Activated naive CD4-positive, alpha-beta T cell treated with anti-CD3 and anti-CD28 coated beads for 36 hours (primary cell): ENCODE results near the gene HK1. TPM values are rescaled to one million over a fixed set of nuclear protein-coding genes. Genes with fewer than 3 reads are reported as not detected.
"Not testable (repeated sequence)": the region's sequence is repeated elsewhere in the genome, so short reads cannot be mapped to it uniquely, and the experiment has no call there.

ENCODE experiments used
- CTCF ChIA-PET: fragments of 350-600 bp; sonication (Branson Sonifier 250); formaldehyde crosslinking; loops from one replicate; lab custom pipeline; 2021; ENCODE audit warnings: antibody characterized with exemption; lab: Charles Lee
- DNase-seq: peaks from one replicate; pipeline ENCODE4 v3.0.0-alpha.2; 2020
- H3K27ac Mint-ChIP-seq: one replicate; pipeline ENCODE4 v1.8.0; 2021; ENCODE audit warnings: mild to moderate bottlenecking, mixed read lengths
- H3K27me3 Mint-ChIP-seq: one replicate; pipeline ENCODE4 v1.8.0; 2021; ENCODE audit warnings: low read depth, mixed read lengths
- H3K36me3 Mint-ChIP-seq: one replicate; pipeline ENCODE4 v1.8.0; 2021; ENCODE audit warnings: low read depth, mixed read lengths
- H3K4me1 Mint-ChIP-seq: one replicate; pipeline ENCODE4 v1.8.0; 2021; ENCODE audit warnings: low read depth, mixed read lengths
- H3K4me3 Mint-ChIP-seq: one replicate; pipeline ENCODE4 v1.8.0; 2021; ENCODE audit warnings: mild to moderate bottlenecking, moderate library complexity, mixed read lengths
- H3K9me3 Mint-ChIP-seq: one replicate; pipeline ENCODE4 v1.8.0; 2021; ENCODE audit warnings: mixed read lengths
- intact Hi-C: fragments of 100-400 bp; cut with micrococcal nuclease; formaldehyde crosslinking; loops from one replicate; pipeline ENCODE4 v1.15.1; 2023
- total RNA-seq, 2 experiments: library from RNA; stranded (reverse); gene quantifications; one replicate each; pipeline ENCODE4 v1.2.3, GENCODE V29; 2021

Gene HK1
- total RNA-seq, 2 experiments from 2014 or later, result 172 to 179 TPM

DNA sequence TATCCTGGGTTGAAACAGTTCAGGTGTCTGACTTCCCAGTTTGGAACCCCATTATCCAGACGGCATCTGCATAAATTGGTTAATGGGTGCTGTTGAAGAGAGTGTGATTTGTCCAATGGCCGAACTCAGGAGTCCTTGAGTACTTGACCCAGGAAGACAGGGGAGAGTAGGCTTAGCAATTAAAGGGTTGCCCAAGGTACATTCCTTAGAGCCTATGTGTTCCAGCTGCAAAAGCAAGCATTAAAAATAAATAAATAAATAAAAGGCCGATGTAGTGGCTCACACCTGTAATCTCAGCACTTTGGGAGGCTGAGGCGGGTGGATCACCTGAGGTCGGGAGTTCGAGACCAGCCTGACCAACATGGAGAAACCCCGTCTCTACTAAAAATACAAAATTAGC lies 44.0 kb downstream of the HK1 start:
- Mint-ChIP-seq H3K4me1 (peaks cover 65% of the 10 kb centered on the region), H3K36me3 (peaks cover 18% of the 10 kb centered on the region)
- CTCF ChIA-PET, intact Hi-C loops, H3K27ac Mint-ChIP-seq, DNase-seq, H3K4me3 Mint-ChIP-seq, H3K9me3 Mint-ChIP-seq, H3K27me3 Mint-ChIP-seq: not testable (repeated sequence)

GRCh38 chr10:69323622-69324021 lies 45.3 kb downstream of the HK1 start:
- Mint-ChIP-seq H3K27me3 (no peaks in the 10 kb centered on the region), H3K27ac (peak overlapping the region; percentile 70), H3K9me3 (no peaks in the 10 kb centered on the region), H3K4me1 (peaks cover 71% of the 10 kb centered on the region), H3K4me3 (no peak overlapping the region), H3K36me3 (peaks cover 19% of the 10 kb centered on the region)
- no peak for DNase-seq
- intact Hi-C loops, result no loop called here
- CTCF ChIA-PET, result interaction anchor here (0.6 to 1.3 kb wide), 5 partner anchors 21 to 382 kb away, joined by 3 to 6 read pairs (median 3); no protein-coding TSS in a partner anchor

- Mint-ChIP-seq H3K4me3 (no peak overlapping the region), H3K9me3 (no peaks in the 10 kb centered on the region), H3K36me3 (peaks cover 20% of the 10 kb centered on the region), H3K4me1 (peaks cover 78% of the 10 kb centered on the region), H3K27me3 (no peaks in the 10 kb centered on the region), H3K27ac (no peak overlapping the region)
- intact Hi-C loops, result no loop called here
- CTCF ChIA-PET, result interaction anchor here (1.3 kb wide), 2 partner anchors 20 to 66 kb away, joined by 3 to 5 read pairs; no protein-coding TSS in a partner anchor
- no peak for DNase-seq
These were observed 46.3 kb downstream of the HK1 start for GRCh38 chr10:69324583-69324982.

GRCh38 chr10:69325637-69326523 lies 47.6 kb downstream of the HK1 start:
- CTCF ChIA-PET, result interaction anchor here (0.6 kb wide), 1 partner anchor 81 kb away, joined by 4 read pairs; no protein-coding TSS in a partner anchor
- Mint-ChIP-seq H3K27ac (peak overlapping the region; percentile 24), H3K4me1 (peaks cover 78% of the 10 kb centered on the region), H3K36me3 (peaks cover 17% of the 10 kb centered on the region)
- H3K4me3 Mint-ChIP-seq, DNase-seq, H3K9me3 Mint-ChIP-seq, intact Hi-C loops, H3K27me3 Mint-ChIP-seq: not testable (repeated sequence)

- H3K4me3 Mint-ChIP-seq, result no peak overlapping the region
These were observed 48.4 kb downstream of the HK1 start for GRCh38 chr10:69326692-69327091.

GRCh38 chr10:69327463-69328379 lies 49.4 kb downstream of the HK1 start:
- peak; percentile 62 for DNase-seq

More at GRCh38 chr10:69326692-69327091, 48.4 kb downstream of the HK1 start:
- CTCF ChIA-PET, result interaction anchor here (1.2 kb wide), 2 partner anchors 82 to 94 kb away, joined by 4 read pairs; no protein-coding TSS in a partner anchor
- no peaks in the 10 kb centered on the region for H3K9me3 Mint-ChIP-seq
- H3K4me1 Mint-ChIP-seq, result peaks cover 70% of the 10 kb centered on the region
- H3K36me3 Mint-ChIP-seq, result peaks cover 17% of the 10 kb centered on the region
- DNase-seq, result no peak
- peak overlapping the region; percentile 80 for H3K27ac Mint-ChIP-seq
- H3K27me3 Mint-ChIP-seq, result no peaks in the 10 kb centered on the region
- intact Hi-C loops, result no loop called here

DNA sequence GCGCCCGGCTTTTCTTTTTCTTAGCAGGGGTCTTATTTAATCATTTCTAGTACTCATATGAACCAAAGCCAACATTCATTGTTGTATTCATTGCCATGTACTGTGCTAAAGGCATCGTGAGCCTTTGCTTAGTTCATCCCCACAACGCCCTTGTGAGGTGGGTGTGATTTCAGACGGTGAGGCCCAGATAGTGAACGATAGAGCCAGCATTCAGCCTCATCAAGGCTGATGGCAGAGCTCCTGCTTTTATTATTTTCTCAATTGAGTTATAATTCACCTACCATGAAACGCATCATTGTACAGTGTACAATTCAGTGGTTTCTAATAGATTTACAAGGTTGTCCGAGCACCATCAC lies 50.1 kb downstream of the HK1 start:
- Mint-ChIP-seq H3K4me1 (peaks cover 62% of the 10 kb centered on the region), H3K27me3 (no peaks in the 10 kb centered on the region), H3K9me3 (no peaks in the 10 kb centered on the region), H3K36me3 (peaks cover 20% of the 10 kb centered on the region), H3K27ac (peak overlapping the region; percentile 80), H3K4me3 (peak overlapping the region; percentile 72)
- intact Hi-C loops, result loop anchor here (1.0 kb wide), 1 partner anchor 9 kb away; no protein-coding TSS in a partner anchor
- CTCF ChIA-PET, result interaction anchor here (0.7 to 0.9 kb wide), 2 partner anchors 9 to 64 kb away, joined by 3 to 5 read pairs; no protein-coding TSS in a partner anchor
- DNase-seq, result no peak

More at GRCh38 chr10:69327463-69328379, 49.4 kb downstream of the HK1 start:
- peaks cover 19% of the 10 kb centered on the region for H3K36me3 Mint-ChIP-seq
- peak overlapping the region; percentile 72 for H3K4me3 Mint-ChIP-seq
- peak overlapping the region; percentile 80 for H3K27ac Mint-ChIP-seq
- CTCF ChIA-PET, result interaction anchor here (0.6 to 1.2 kb wide), 7 partner anchors 8 to 95 kb away, joined by 3 to 5 read pairs (median 4); no protein-coding TSS in a partner anchor
- intact Hi-C loops, result loop anchor here (1.0 kb wide), 1 partner anchor 8 kb away; no protein-coding TSS in a partner anchor
- peaks cover 65% of the 10 kb centered on the region for H3K4me1 Mint-ChIP-seq
- no peaks in the 10 kb centered on the region for H3K27me3 Mint-ChIP-seq
- no peaks in the 10 kb centered on the region for H3K9me3 Mint-ChIP-seq

DNA sequence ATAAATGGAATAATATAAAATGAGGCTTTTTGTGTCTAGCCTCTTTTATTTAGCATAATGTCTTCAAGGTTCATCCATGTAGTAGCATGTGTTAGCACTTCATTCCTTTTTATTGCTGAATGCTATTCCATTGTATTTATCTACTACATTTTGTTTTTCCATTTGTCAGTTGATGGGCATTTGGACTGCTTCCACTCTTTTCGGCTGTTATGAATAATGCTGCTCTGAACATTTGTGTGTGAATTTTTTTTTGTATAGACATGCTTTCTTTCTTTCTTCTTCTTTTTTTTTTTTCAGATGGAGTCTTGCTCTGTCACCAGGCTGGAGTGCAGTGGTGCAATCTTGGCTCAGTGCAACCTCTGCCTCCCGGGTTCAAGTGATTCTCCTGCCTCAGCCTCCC lies 50.6 kb downstream of the HK1 start:
- CTCF ChIA-PET, result interaction anchor here (0.9 kb wide), 1 partner anchor 64 kb away, joined by 5 read pairs; no protein-coding TSS in a partner anchor
- Mint-ChIP-seq H3K4me1 (peaks cover 58% of the 10 kb centered on the region), H3K4me3 (peak overlapping the region; percentile 8), H3K36me3 (peaks cover 20% of the 10 kb centered on the region)
- H3K27me3 Mint-ChIP-seq, H3K27ac Mint-ChIP-seq, DNase-seq, H3K9me3 Mint-ChIP-seq: not testable (repeated sequence)
- intact Hi-C loops, result loop anchor here (1.0 kb wide), 1 partner anchor 10 kb away; no protein-coding TSS in a partner anchor

- CTCF ChIA-PET, result no interaction called here
- H3K36me3 Mint-ChIP-seq, result peaks cover 19% of the 10 kb centered on the region
- no peak overlapping the region for H3K4me3 Mint-ChIP-seq
- H3K27me3 Mint-ChIP-seq, result no peaks in the 10 kb centered on the region
- H3K9me3 Mint-ChIP-seq, result no peaks in the 10 kb centered on the region
- peaks cover 60% of the 10 kb centered on the region for H3K4me1 Mint-ChIP-seq
- no peak for DNase-seq
- H3K27ac Mint-ChIP-seq, result no peak overlapping the region
- intact Hi-C loops, result no loop called here
These were observed 51.5 kb downstream of the HK1 start for GRCh38 chr10:69329721-69330178.

- H3K27ac Mint-ChIP-seq, result no peak overlapping the region
- no peak overlapping the region for H3K4me3 Mint-ChIP-seq
- no peaks in the 10 kb centered on the region for H3K27me3 Mint-ChIP-seq
- DNase-seq, result no peak
- CTCF ChIA-PET, result interaction anchor here (0.6 kb wide), 1 partner anchor 239 kb away, joined by 3 read pairs; no protein-coding TSS in a partner anchor
- peaks cover 18% of the 10 kb centered on the region for H3K36me3 Mint-ChIP-seq
- no peaks in the 10 kb centered on the region for H3K9me3 Mint-ChIP-seq
- intact Hi-C loops, result no loop called here
- peaks cover 64% of the 10 kb centered on the region for H3K4me1 Mint-ChIP-seq
These were observed 52.9 kb downstream of the HK1 start for GRCh38 chr10:69331161-69331560.

DNA sequence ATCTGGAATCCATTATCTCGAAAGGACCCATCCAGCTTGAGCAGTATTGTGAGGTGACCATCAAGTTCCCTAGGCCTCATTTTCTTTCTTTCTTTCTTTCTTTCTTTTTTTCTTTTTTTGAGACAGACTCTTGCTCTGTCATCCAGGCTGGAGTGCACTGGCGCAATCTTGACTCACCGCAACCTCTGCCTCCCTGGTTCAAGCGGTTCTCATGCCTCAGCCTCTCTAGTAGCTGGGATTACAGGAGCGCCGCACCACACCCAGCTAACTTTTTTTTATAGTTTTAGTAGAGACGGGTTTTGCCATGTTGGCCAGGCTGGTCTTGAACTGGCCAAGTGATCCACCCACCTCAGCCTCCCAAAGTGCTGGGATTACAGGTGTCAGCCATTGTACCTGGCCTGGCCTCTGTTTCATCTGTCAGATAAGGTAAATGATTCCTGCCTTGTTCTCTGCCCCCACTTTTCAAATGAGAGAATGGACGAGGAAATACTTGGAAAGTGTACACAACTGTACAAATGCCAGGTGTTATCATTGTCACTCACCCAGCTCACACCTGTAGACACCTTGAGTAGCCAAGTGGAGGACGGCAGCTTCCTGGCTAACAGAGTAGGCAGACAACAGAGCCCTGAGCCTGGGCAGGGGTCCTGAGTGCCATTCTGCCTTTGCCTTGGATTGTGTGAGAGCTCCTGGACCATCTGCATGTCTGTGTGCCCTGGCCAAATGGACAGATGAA lies 54.1 kb downstream of the HK1 start:
- Mint-ChIP-seq H3K27me3 (no peaks in the 10 kb centered on the region), H3K36me3 (peaks cover 16% of the 10 kb centered on the region), H3K4me1 (peaks cover 63% of the 10 kb centered on the region), H3K9me3 (no peaks in the 10 kb centered on the region), H3K27ac (no peak overlapping the region), H3K4me3 (no peak overlapping the region)
- CTCF ChIA-PET, result no interaction called here
- DNase-seq, result no peak
- intact Hi-C loops, result no loop called here
